ENCODE data around the gene PNMT. TPM values are rescaled to one million over a fixed set of nuclear protein-coding genes. Genes with fewer than 3 reads are reported as not detected.
A peak's percentile ranks its signal among the peaks of the same experiment; 100 is the strongest.

The PNMT gene
- total and polyA plus RNA-seq, 2 donors (not counting 1 experiment from before 2014, with no cell fraction given): 0.13 to 0.76 TPM

- H3K27me3 ChIP-seq (replicated peaks in 1 of 4; ENCODE audit: control extremely low read depth in 1 of 4, control insufficient read depth in 3 of 4, insufficient read depth in 4 of 4, low read length in 3 of 4): peaks cover 0 to 6% (median 2%) of the 10 kb centered on the region in 4 experiments
- no peaks in the 10 kb centered on the region for H3K9me3 ChIP-seq (ENCODE audit: control extremely low read depth in 1 of 3, control insufficient read depth in 2 of 3, insufficient read depth in 1 of 3, low read length in 2 of 3)
- H3K4me3 Mint-ChIP-seq: no peak overlapping the region
- peaks cover 10% of the 10 kb centered on the region for H3K79me2 ChIP-seq (ENCODE audit: control insufficient read depth, insufficient read depth, low read length)
- DNase-seq: no peak
- no peaks in the 10 kb centered on the region for H3K9me3 Mint-ChIP-seq (ENCODE audit: insufficient read depth)
- peaks cover 42% of the 10 kb centered on the region for H3K4me1 Mint-ChIP-seq
- H3K4me2 ChIP-seq (replicated peaks; ENCODE audit: low read depth, low read length, poor library complexity, severe bottlenecking): peak overlapping the region; percentile 28
- H2AFZ ChIP-seq (ENCODE audit: insufficient read depth, low read depth, low read length, poor library complexity, severe bottlenecking): no peak overlapping the region
- ATAC-seq (ENCODE audit: low read depth): no peak
- WGBS (ENCODE audit: insufficient coverage): 73% methylated on average over 7 of the region's 8 CpGs
- H4K20me1 ChIP-seq (ENCODE audit: control insufficient read depth, insufficient read depth, low read length, poor library complexity, severe bottlenecking): no peaks in the 10 kb centered on the region
- TF ChIP-seq EZH2 (IDR thresholded peaks at IDR 0.05; ENCODE audit: borderline replicate concordance, insufficient read depth, low read depth, low read length, poor library complexity, severe bottlenecking): no peak
- TF ChIP-seq CTCF (IDR thresholded peaks at IDR 0.05): no peak
- H3K27ac Mint-ChIP-seq: peak overlapping the region; percentile 61
- H3K9ac ChIP-seq (ENCODE audit: low read length): no peak overlapping the region
- intact Hi-C loops (cut with micrococcal nuclease): no loop called here
- H3K27ac ChIP-seq (ENCODE audit: low read length in 2 of 2): no peak overlapping the region
- ChIA-PET CTCF (no interaction called here), POLR2A (no interaction called here)
- no peak overlapping the region for H3K4me3 ChIP-seq (ENCODE audit: control extremely low read depth in 1 of 5, extremely low read depth in 1 of 5, insufficient read depth in 1 of 5, low read depth in 2 of 5, low read length in 4 of 5)
- H3K36me3 ChIP-seq (replicated peaks in 1 of 2; ENCODE audit: control extremely low read depth in 1 of 2, control insufficient read depth in 1 of 2, extremely low read depth in 1 of 2, insufficient read depth in 2 of 2, low read length in 1 of 2): peaks cover 0 to 35% of the 10 kb centered on the region in 2 experiments
- peaks cover 37 to 56% of the 10 kb centered on the region in 2 donors for H3K4me1 ChIP-seq (ENCODE audit: control insufficient read depth in 2 of 2, insufficient read depth in 2 of 2, low read length in 2 of 2)
- H3K27me3 Mint-ChIP-seq: peaks cover 6% of the 10 kb centered on the region
Measured at GRCh38 chr17:39661744-39662541, 6.3 kb upstream of the PNMT start.
